Cardiac fibroblast (primary cell): ENCODE results near the gene PDIA5.
A peak's percentile ranks its signal among the peaks of the same experiment; 100 is the strongest.

ENCODE experiments used
- DNase-seq, 2 donors: peaks; one replicate each; pipeline versions ENCODE4 v3.0.0 to v3.0.0-alpha.2; 2010; ENCODE audit warnings: low read depth in 2 of 2
- H3K4me3 ChIP-seq, 2 donors: replicated peaks in 1 of 2; 1 replicate in 1 of 2; 2 replicates in 1 of 2; pipeline ENCODE4 v1.5.1; 2011; ENCODE audit warnings: low read depth in 2 of 2, low read length in 2 of 2, mild to moderate bottlenecking in 2 of 2, moderate library complexity in 1 of 2
- TF ChIP-seq, protein P1 (sequence below): IDR thresholded peaks from one replicate; pipeline ENCODE4 v1.5.1; 2011; ENCODE audit warnings: low read depth, mild to moderate bottlenecking, low read length, inconsistent platforms

The PDIA5 gene

DNA sequence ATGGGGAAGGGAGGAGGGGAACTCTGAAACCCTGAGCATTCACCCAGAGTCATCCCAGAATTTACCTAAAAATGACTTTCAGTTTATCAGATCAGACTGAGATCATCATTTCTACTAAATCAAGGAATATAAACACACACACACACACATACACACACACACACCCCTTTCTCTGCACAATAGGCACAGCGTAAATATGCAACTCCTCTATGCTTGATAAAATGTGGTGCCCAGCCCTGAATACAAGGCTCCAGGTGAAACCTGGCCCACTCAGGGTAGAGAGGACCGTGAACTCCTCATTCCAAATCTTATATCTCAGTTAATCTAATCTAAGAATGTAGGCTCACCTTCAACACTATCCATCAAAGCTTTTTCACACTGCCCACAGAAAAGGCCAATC, 103.1 kb downstream of the PDIA5 start:
- no peak overlapping the region for H3K4me3 ChIP-seq
- no peak for DNase-seq
- TF ChIP-seq, protein P1, sequence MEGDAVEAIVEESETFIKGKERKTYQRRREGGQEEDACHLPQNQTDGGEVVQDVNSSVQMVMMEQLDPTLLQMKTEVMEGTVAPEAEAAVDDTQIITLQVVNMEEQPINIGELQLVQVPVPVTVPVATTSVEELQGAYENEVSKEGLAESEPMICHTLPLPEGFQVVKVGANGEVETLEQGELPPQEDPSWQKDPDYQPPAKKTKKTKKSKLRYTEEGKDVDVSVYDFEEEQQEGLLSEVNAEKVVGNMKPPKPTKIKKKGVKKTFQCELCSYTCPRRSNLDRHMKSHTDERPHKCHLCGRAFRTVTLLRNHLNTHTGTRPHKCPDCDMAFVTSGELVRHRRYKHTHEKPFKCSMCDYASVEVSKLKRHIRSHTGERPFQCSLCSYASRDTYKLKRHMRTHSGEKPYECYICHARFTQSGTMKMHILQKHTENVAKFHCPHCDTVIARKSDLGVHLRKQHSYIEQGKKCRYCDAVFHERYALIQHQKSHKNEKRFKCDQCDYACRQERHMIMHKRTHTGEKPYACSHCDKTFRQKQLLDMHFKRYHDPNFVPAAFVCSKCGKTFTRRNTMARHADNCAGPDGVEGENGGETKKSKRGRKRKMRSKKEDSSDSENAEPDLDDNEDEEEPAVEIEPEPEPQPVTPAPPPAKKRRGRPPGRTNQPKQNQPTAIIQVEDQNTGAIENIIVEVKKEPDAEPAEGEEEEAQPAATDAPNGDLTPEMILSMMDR = no peak

DNA sequence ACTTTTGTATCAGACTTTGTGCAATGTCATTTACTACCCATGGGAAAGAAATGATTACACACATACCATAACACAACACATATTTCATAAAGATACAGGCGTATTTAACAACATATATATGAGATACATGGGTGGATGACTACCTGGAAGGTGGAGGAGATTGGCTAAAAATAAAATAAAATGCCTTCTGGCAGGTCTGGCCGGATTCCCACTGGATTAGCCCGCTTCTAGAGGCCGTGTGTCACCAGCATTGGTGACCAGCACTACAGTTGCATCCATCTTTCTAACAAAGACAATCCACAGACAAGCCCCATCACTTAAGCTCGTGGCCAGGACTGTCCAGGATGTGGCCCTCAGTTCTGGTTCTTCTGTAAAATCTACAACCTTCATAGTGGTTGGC, 114.0 kb downstream of the PDIA5 start:
- TF ChIP-seq, protein P1 = no peak
- no peak overlapping the region for H3K4me3 ChIP-seq
- no peak for DNase-seq

DNA sequence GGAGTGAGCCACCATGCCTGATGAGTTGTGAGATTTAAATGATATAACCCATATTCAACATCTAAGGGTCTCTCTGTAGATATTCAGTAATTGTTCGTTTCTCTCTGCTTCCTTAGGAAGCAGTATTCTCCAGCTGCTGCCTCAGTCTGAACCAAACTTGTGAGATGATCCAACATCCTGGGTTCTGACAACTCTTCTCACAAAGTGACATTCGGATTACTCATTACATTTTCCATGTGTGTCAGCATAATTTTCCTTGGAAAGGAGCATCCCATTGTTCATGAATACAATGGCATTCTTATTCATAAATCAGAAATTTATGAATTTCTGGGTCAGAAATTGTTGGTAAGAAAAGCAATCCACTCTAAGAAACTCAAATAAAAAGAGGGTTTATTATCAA, 119.9 kb downstream of the PDIA5 start:
- TF ChIP-seq, protein P1 = no peak
- peak; percentile 9 to 82 for DNase-seq
- H3K4me3 ChIP-seq = no peak overlapping the region

DNA sequence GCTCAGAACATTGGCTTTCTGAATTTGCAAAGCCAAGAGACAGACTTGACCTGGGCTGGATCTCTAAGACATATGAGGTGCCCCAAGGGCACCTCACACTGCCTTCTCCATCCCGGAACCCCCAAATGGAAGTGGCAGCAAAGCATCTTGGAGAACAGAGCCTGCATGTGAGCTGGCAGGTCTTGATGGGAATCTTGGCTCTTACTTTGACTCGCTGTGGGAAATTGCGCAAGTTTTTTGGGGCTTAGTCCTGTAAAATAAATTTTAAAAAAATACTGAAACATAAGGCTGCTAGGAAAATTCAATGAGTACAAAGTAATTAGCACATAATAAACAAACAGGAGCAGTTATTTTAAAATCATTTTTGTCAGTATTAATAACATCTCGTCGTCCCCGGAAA, 121.2 kb downstream of the PDIA5 start:
- peak; percentile 19 to 33 for DNase-seq
- TF ChIP-seq, protein P1 = no peak

DNA sequence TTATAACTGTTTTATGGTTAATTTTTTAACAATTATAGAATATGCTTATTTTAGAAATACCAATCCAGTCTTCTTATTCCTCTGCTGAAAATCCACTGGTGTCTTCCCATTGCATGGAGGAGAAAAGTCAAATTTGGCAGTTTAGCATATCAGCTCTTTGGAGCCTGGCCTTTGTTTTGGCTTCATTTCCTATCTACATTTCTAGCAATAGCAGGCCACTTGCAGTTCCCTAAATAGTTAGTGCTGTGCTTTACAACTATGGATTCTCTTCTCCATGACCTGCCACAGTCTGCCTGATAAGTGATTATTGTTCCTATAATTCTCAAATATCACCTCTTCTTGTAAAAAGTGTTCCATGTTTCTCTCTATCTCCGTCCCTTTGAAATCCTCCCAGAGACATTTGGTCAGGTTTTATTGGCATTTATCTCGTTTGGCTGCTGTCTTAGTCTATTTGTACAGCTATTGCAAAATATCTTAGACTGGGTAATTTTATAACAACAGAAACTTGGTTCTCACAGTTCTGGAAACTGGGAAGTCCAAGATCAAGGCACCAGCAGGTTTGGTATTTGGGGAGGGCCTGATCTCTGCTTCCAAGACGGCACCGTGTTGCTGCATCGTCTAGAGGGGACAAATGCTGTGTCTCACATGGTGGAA, 126.8 kb downstream of the PDIA5 start:
- no peak for DNase-seq
- no peak overlapping the region for H3K4me3 ChIP-seq
- TF ChIP-seq, protein P1 = no peak

More for the DNA sequence above, 121.2 kb downstream of the PDIA5 start:
- H3K4me3 ChIP-seq = no peak overlapping the region

DNA sequence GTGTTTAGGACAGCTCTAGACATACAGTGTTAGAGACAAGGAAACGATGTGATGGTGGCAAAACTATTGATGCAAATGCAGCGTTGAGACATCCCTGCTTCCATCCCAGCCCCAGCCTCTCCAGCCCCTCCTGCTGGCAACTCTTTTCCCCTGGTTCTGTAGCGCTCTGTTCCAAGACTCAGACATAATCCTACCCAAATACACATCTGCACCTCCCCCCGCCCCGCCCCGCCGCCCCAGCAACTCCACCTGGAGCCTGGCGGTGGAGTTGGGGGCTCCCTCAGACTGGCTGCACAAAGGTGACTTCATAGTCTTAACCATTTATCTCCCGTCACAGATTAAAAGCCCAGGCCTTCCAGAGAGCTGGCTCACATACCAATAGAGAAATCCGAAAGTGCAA, 127.7 kb downstream of the PDIA5 start:
- no peak overlapping the region for H3K4me3 ChIP-seq
- peak; percentile 29 to 39 for DNase-seq
- TF ChIP-seq, protein P1 = peak; percentile 46

DNA sequence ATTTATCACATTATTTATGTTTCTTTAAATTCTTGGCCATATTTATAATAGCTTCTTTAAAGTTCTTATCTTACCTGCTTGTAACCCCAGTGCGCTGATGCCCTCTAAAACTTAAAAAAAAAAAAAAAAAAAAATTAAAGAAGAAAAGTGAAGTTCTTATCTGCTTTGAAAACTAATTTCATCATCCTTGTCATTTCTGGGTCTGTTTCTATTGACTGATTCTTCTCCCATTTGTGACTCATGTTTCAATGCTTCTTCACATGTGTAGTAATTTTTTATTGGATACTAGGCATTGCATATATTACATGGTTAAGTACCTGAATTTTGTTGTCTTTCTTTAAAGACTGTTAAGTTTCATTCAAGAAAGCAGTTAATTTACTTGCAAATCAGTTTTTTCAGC, 131.5 kb downstream of the PDIA5 start:
- DNase-seq = no peak
- H3K4me3 ChIP-seq = no peak overlapping the region
- TF ChIP-seq, protein P1 = no peak
